HCT116 (cell line): ENCODE results near the gene MICAL3. TPM values are rescaled to one million over a fixed set of nuclear protein-coding genes. Genes with fewer than 3 reads are reported as not detected.

Source experiments
- ATAC-seq: fragments of 200-7000 bp; cut with Tn5 transposase; 2 replicates; pipeline ENCODE4 v1.9.1; 2020; ENCODE audit warnings: mild to moderate bottlenecking, moderate library complexity
- BruUV-seq: library from RNA; stranded (reverse); fragments of 400-500 nt; replicated peaks from 2 replicates; lab custom pipeline; 2021; lab: Mats Ljungman, UMichigan
- CTCF ChIA-PET: fragments of 300-600 bp; sonication (Branson Sonifier 250); formaldehyde crosslinking; loops from one replicate; lab custom pipeline; 2021; ENCODE audit warnings: antibody characterized with exemption; lab: Charles Lee
- POLR2A ChIA-PET: fragments of 300-600, 350-600 bp; sonication (Branson Sonifier 250); formaldehyde crosslinking; loops from one replicate; lab custom pipeline; 2021; ENCODE audit warnings: antibody characterized with exemption; lab: Charles Lee
- RAD21 ChIA-PET, 2 experiments: fragments of 300-600 bp; sonication (Branson Sonifier 250); formaldehyde crosslinking; loops; one replicate each; lab custom pipeline; 2023; ENCODE audit warnings: low total read pairs in 2 of 2; ENCODE audit not compliant: uncharacterized antibody in 2 of 2, unreplicated experiment in 2 of 2, low non-redundant PET in 1 of 2; lab: Charles Lee
- DNase-seq: peaks from one replicate; pipeline ENCODE4 v3.0.0-alpha.2; 2010; ENCODE audit warnings: low read depth, low spot score
- H2AFZ ChIP-seq: fragments of 200-600 bp; shearing (Covaris generic), sonication (generic); 2 replicates; pipeline ENCODE4 v1.6.1; 2017; ENCODE audit warnings: low read depth, mixed run types, mixed read lengths, antibody characterized with exemption, low read length; ENCODE audit not compliant: poor library complexity, severe bottlenecking
- H3K27ac ChIP-seq: 2 replicates; pipeline ENCODE4 v1.5.1; 2012; ENCODE audit warnings: low read depth, low read length
- H3K27me3 ChIP-seq: fragments of 200-600 bp; sonication (generic); 2 replicates; pipeline ENCODE4 v1.6.1; 2016; ENCODE audit warnings: mixed run types, low read length, mixed read lengths; ENCODE audit not compliant: insufficient read depth
- H3K36me3 ChIP-seq, 2 experiments: fragments of 200-500 bp in 1 of 2; fragments of 200-600 bp in 1 of 2; sonication (Bioruptor generic) in 1 of 2; sonication (generic) in 1 of 2; 2 replicates each; pipeline versions ENCODE4 v1.5.1 to v1.6.1; 2014 to 2016; ENCODE audit warnings: low read length in 2 of 2, inconsistent platforms in 1 of 2, mixed read lengths in 1 of 2, mixed run types in 1 of 2; ENCODE audit not compliant: insufficient read depth in 2 of 2, control insufficient read depth in 1 of 2
- H3K4me1 ChIP-seq, 2 experiments: fragments of 200-600 bp in 1 of 2; sonication (generic) in 1 of 2; 2 replicates each; pipeline versions ENCODE4 v1.5.1 to v1.6.1; 2012 to 2017; ENCODE audit warnings: low read length in 2 of 2, inconsistent platforms in 1 of 2, mild to moderate bottlenecking in 1 of 2, mixed read lengths in 1 of 2, mixed run types in 1 of 2, moderate library complexity in 1 of 2; ENCODE audit not compliant: insufficient read depth in 2 of 2, control insufficient read depth in 1 of 2
- H3K4me2 ChIP-seq: fragments of 200-600 bp; sonication (generic); 2 replicates; pipeline ENCODE4 v1.6.1; 2017; ENCODE audit warnings: mixed run types, low read length, mixed read lengths
- H3K4me3 ChIP-seq, 2 experiments: fragments of 200-600 bp in 1 of 2; sonication (generic) in 1 of 2; replicated peaks in 1 of 2; 2 replicates each; pipeline ENCODE4 v1.5.1; 2011 to 2016; ENCODE audit warnings: low read length in 2 of 2, control low read depth in 1 of 2, low read depth in 1 of 2, mild to moderate bottlenecking in 1 of 2, mixed read lengths in 1 of 2, mixed run types in 1 of 2
- H3K79me2 ChIP-seq: fragments of 200-600 bp; sonication (generic); 2 replicates; pipeline ENCODE4 v1.6.1; 2017; ENCODE audit warnings: mild to moderate bottlenecking, mixed run types, low read length, moderate library complexity, mixed read lengths; ENCODE audit not compliant: insufficient read depth
- H3K9ac ChIP-seq: fragments of 200-600 bp; sonication (generic); 2 replicates; pipeline ENCODE4 v1.6.1; 2016; ENCODE audit warnings: low read length, mixed read lengths
- H3K9me2 ChIP-seq: fragments of 200-600 bp; sonication (generic), shearing (Covaris generic); 2 replicates; pipeline ENCODE4 v1.6.1; 2017; ENCODE audit warnings: mixed run types, mild to moderate bottlenecking, moderate library complexity; ENCODE audit not compliant: insufficient read depth
- H3K9me3 ChIP-seq, 2 experiments: fragments of 200-500 bp in 1 of 2; fragments of 200-600 bp in 1 of 2; sonication (Bioruptor generic) in 1 of 2; sonication (generic) in 1 of 2; 2 replicates each; pipeline ENCODE4 v1.6.1; 2014 to 2017; ENCODE audit warnings: low read length in 2 of 2, mixed read lengths in 2 of 2, inconsistent platforms in 1 of 2, low read depth in 1 of 2, mild to moderate bottlenecking in 1 of 2, mixed run types in 1 of 2, moderate library complexity in 1 of 2; ENCODE audit not compliant: control insufficient read depth in 1 of 2, insufficient read depth in 1 of 2
- H4K20me1 ChIP-seq: fragments of 200-600 bp; sonication (generic), shearing (Covaris generic); 2 replicates; pipeline ENCODE4 v1.6.1; 2017; ENCODE audit warnings: mixed run types, mild to moderate bottlenecking, moderate library complexity; ENCODE audit not compliant: insufficient read depth
- CTCF ChIP-seq, 3 experiments: fragments of 200-600 bp in 1 of 3; sonication (generic) in 1 of 3; IDR thresholded peaks in 2 of 3; conservative IDR thresholded peaks in 1 of 3; 2 replicates each; pipeline ENCODE4 v1.5.1; 2012 to 2017; ENCODE audit warnings: low read depth in 2 of 3, low read length in 2 of 3, antibody characterized with exemption in 1 of 3, borderline replicate concordance in 1 of 3, control low read depth in 1 of 3, mild to moderate bottlenecking in 1 of 3, mixed read lengths in 1 of 3, mixed run types in 1 of 3, moderate library complexity in 1 of 3; ENCODE audit not compliant: insufficient read depth in 1 of 3
- ELF1 ChIP-seq: IDR thresholded peaks from 2 replicates; pipeline ENCODE4 v1.6.1; 2012; ENCODE audit warnings: low read depth, borderline replicate concordance
- EZH2 ChIP-seq: fragments of 200-600 bp; sonication (generic); IDR thresholded peaks from 2 replicates; pipeline ENCODE4 v1.6.1; 2017; ENCODE audit warnings: antibody characterized with exemption, mixed run types
- FOSL1 ChIP-seq: IDR thresholded peaks from 2 replicates; pipeline ENCODE4 v1.6.1; 2012; ENCODE audit warnings: low read depth
- MAX ChIP-seq: IDR thresholded peaks from 2 replicates; pipeline ENCODE4 v1.6.1; 2012
- POLR2AphosphoS5 ChIP-seq: IDR thresholded peaks from 2 replicates; pipeline ENCODE4 v1.6.1; 2011; ENCODE audit warnings: mild to moderate bottlenecking, low read depth, low read length, moderate library complexity
- RAD21 ChIP-seq: IDR thresholded peaks from 2 replicates; pipeline ENCODE4 v1.6.1; 2012; ENCODE audit warnings: low read depth, mild to moderate bottlenecking
- SRF ChIP-seq: IDR thresholded peaks from 2 replicates; pipeline ENCODE4 v1.6.1; 2012; ENCODE audit warnings: low read depth
- TCF7L2 ChIP-seq: IDR thresholded peaks from 2 replicates; pipeline ENCODE4 v1.7.0; 2011; ENCODE audit warnings: borderline replicate concordance, inconsistent platforms; ENCODE audit not compliant: insufficient read depth, insufficient read length; ENCODE audit errors: extremely low read depth
- YY1 ChIP-seq: IDR thresholded peaks from 2 replicates; pipeline ENCODE4 v1.6.1; 2011; ENCODE audit warnings: low read length, low read depth, moderate library complexity, mild to moderate bottlenecking; ENCODE audit not compliant: insufficient replicate concordance; ENCODE audit errors: extremely low read depth
- ZBTB33 ChIP-seq: IDR thresholded peaks from 2 replicates; pipeline ENCODE4 v1.6.1; 2011; ENCODE audit warnings: mild to moderate bottlenecking, low read length, moderate library complexity; ENCODE audit not compliant: insufficient replicate concordance; ENCODE audit errors: extremely low read depth
- ZFX ChIP-seq: fragments of 450-650 bp; IDR thresholded peaks from 2 replicates; pipeline ENCODE4 v1.6.1; 2017
- ZNF274 ChIP-seq: fragments of 200-500 bp; sonication (Bioruptor generic); IDR thresholded peaks from 2 replicates; pipeline ENCODE4 v1.6.1; 2014; ENCODE audit warnings: mild to moderate bottlenecking, low read depth, low read length, inconsistent platforms
- intact Hi-C: fragments of 100-400 bp; cut with micrococcal nuclease; formaldehyde crosslinking; loops from 2 replicates; pipeline ENCODE4 v1.10.0; 2022
- total RNA-seq: library from RNA; stranded (reverse); gene quantifications from one replicate; pipeline ENCODE4 v1.2.1, GENCODE V29; 2021; ENCODE audit not compliant: unreplicated experiment

Gene MICAL3
- total RNA-seq, 1 experiment from 2014 or later, result 30.8 TPM

- DNase-seq (no peak), ATAC-seq (no peak)
- Histone ChIP-seq H3K27ac (no peak overlapping the region), H3K4me3 (no peak overlapping the region), H3K9ac (no peak overlapping the region), H3K4me1 (peaks cover 16 to 33% of the 10 kb centered on the region in 2 experiments), H3K9me3 (no peaks in the 10 kb centered on the region), H3K9me2 (no peaks in the 10 kb centered on the region), H3K36me3 (no peaks in the 10 kb centered on the region), H4K20me1 (peaks cover 12% of the 10 kb centered on the region; the same call in 1 of the 2 replicates), H3K4me2 (no peak overlapping the region), H2AFZ (no peak overlapping the region), H3K79me2 (peaks cover 82% of the 10 kb centered on the region), H3K27me3 (no peaks in the 10 kb centered on the region)
- TF ChIP-seq ZFX (no peak), POLR2AphosphoS5 (no peak), FOSL1 (no peak), MAX (no peak), CTCF (IDR thresholded peaks at IDR 0.05 in 2 of 3, conservative IDR thresholded peaks at IDR 0.05 in 1 of 3; ENCODE audit: borderline replicate concordance in 1 of 3, insufficient read depth in 1 of 3, low read depth in 2 of 3, low read length in 2 of 3) (no peak), EZH2 (no peak), ZNF274 (no peak), SRF (no peak), RAD21 (no peak), YY1 (no peak), TCF7L2 (no peak), ZBTB33 (no peak), ELF1 (no peak)
- POLR2A ChIA-PET, result no interaction called here
- BruUV-seq, result no TSS peak
- CTCF ChIA-PET, result no interaction called here
- intact Hi-C loops, result no loop called here
- RAD21 ChIA-PET, result no interaction called here
Measured at GRCh38 chr22:17928391-17928790, 96.0 kb downstream of the MICAL3 start.
